Measurements from ENCODE around the gene CIB2. TPM values are rescaled to one million over a fixed set of nuclear protein-coding genes. Genes with fewer than 3 reads are reported as not detected.
"Not testable (repeated sequence)": the region's sequence is repeated elsewhere in the genome, so short reads cannot be mapped to it uniquely, and the experiment has no call there.

CIB2 gene
- total RNA-seq = 1.9 and 7.5 TPM in 2 replicates

DNA sequence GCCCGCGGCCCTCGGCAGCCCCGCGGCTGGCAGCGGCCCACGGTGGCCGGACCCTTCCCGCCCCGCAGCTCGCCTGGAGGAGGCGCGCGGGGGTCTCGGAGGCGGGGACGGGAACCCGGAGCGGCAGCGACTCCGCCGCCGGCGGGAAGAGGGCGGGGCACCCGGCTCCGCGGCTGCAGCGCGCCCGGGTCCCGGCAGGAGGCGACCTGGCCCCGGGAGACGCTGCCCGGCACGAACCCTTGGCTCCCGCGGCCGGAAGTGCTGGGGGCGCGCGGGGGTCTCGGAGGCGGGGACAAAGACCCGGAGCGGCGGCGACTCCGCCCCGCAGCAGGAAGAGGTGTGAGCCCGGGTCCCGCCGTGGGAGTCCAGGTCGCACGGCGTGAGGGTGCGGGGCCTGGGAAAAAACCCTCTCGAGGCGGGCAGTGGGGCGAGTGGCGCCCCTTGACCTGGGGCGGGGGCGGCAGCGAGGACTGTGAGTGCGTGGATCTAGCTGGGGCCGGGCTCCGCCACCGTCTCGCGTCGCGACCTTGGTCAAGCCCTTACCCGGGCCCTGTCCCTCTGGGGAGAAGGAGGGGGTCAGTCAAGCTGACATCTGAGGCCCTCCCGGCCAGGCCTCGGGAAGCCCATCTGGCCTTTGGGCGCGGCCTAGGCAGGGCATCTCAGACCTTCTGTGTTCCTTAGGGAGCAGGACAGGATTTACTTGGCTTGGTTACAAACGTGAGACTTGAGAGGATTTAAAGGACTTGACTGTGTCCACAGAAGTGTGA lies at the start of gene CIB2:
Gene CIB2 (minus strand): TSS at position 151 of the 767 bp plus-strand sequence. CDS start 230 bp downstream, outside the sequence.
- no peak for DNase-seq (ENCODE audit: extremely low read depth, low read depth, low spot score)

DNA sequence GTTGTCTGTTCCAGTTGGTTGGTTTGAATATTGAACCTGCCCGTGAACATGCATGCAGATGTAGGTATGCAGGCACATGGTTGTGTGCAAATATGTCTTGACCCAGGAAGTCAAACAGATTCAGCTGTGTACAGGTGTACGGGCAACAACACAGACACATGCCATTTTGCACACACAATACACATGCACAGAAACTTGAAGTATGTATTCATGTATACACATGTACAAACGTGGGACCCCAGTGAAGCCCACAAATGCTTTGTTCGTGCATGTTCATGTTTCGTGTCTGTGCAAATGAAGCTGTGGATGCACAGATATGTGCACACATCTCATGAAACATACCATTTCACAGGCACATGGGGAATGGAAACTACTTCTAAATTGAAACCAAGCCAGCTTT lies 48.7 kb upstream of the CIB2 start:
- no peak for DNase-seq (ENCODE audit: extremely low read depth, low read depth, low spot score)

DNA sequence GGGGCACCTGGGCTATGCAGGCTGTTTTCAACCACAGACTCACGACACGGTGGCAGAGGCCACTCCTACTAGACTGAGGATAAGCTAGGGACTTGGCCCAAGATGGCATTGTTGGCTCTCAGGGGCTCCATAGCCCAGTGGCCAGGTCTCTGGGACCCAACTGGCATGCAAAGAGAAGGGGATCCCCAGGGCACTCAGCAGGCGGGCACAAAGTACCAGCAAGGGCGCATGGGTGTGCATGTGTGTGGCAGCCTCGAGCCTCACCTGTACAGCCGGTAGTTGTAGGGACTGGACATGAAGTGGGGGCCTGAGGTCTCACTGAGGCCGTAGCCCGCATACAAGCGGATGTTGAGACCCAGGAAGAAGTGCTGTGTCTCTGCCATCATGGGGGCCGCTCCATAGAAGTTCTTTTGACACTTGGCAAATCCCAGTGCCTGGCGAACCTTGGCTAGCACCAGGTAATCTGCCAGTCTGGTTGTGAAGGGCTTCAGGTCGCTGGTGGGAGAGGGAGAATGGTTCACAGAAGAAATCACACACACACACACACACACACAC lies 48.1 kb upstream of the CIB2 start:
- DNase-seq (ENCODE audit: extremely low read depth, low read depth, low spot score) = no peak

DNA sequence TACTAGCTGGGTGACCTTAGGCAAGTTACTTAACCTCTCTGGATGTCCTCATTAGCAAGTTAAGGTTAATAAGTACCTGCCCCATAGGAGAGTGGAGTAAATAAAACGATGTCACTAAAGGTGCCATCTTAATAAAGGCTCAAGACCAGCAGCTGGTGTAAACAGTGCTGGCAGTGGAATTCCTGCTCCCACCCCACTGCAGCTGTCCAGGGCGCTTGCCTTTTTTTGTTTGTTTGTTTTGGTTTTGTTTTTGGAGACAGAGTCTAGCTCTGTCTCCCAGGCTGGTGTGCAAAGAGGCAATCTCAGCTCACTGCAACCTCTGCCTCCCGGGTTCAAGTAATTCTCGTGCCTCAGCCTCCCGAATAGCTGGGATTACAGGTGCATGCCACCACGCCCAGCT lies 46.8 kb upstream of the CIB2 start:
- no peak for DNase-seq (ENCODE audit: extremely low read depth, low read depth, low spot score)

DNA sequence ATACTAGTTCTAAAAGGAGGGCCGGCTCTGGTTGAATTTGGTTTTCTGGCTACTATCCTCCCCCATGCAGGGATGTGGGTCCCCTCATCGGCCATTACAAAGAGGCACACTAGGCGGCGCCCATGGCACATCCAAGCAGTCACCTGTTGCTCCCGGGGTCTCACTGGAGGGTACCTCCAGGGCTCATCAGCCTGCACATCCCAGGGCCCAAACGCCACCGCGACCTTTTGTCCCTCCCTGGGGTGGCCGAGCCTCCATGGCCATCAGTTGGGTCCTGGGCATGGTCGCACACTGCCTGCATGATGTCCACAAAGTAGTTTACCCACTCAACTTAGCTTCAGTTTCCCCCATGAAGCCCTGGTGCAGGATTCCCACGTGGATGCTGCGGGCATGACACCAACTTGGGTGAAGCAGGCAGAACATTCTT lies 46.2 kb upstream of the CIB2 start:
- no peak for DNase-seq (ENCODE audit: extremely low read depth, low read depth, low spot score)

DNA sequence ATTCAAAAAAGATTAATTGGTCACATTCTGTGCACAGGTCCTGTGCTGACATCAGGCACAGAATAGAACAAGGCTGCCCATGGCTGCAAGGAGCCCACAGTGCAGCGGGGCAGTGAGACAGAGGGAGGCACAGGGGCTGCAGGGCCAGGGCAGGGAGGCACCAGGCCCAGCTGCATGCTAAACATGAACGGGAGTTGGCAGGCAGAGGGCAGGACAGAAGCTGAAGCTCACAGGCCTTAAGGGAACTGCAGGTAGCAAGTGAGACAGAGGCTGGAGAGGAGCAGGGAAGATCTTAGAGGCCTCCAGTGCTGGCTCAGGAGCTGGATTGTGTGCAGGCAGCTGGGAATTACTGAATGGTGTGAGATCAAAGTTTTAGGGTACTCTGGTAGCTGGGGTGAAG lies 44.1 kb upstream of the CIB2 start:
- no peak for DNase-seq (ENCODE audit: extremely low read depth, low read depth, low spot score)

DNA sequence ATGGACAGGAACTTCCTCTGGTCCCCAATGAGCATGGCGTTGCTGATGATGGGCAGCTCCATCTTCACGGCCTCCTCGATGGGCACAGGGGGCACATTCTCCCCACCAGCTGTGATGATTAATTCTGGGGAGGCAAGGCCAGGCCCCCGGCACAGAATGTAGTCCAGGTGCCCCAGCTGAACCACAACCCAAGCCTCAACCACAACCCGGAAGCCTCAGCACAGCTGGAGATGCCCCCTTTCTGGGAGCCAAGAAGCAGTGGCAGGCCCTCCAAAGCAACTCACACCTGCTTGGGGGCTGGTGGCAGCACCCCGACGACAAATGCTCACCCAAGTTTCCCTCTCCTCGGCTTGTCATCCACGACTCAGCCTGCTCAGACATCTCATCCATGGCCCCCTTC lies 43.2 kb upstream of the CIB2 start:
- DNase-seq (ENCODE audit: extremely low read depth, low read depth, low spot score) = no peak

DNA sequence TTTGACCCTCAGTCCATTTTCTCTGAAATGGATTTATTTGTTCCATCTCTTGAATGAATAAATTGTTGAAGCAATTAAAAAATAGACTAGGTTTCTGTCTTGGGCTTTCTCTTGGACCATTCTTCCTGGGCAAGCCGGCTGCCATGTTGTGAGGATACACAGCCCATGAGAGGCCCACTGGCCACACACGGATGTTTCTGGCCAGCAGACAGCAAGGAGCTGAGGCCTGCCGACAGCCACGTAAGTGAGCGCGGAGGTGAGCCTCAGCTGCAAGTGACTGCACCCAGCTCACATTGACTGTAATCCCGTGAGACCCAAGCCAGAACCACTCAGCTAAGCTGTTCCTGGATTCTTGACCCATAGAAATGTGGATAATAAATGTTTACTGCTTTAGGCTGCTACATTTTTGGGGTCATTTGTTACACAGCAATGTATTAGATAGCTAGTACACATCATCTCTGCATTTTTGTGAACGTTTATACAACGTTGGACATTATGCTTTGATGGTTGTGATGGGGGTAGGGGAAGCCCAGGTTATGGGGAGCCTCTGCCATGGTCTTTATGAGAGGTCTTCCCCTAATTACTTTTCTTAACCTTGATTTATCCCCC lies 40.7 kb upstream of the CIB2 start:
- DNase-seq (ENCODE audit: extremely low read depth, low read depth, low spot score) = no peak

DNA sequence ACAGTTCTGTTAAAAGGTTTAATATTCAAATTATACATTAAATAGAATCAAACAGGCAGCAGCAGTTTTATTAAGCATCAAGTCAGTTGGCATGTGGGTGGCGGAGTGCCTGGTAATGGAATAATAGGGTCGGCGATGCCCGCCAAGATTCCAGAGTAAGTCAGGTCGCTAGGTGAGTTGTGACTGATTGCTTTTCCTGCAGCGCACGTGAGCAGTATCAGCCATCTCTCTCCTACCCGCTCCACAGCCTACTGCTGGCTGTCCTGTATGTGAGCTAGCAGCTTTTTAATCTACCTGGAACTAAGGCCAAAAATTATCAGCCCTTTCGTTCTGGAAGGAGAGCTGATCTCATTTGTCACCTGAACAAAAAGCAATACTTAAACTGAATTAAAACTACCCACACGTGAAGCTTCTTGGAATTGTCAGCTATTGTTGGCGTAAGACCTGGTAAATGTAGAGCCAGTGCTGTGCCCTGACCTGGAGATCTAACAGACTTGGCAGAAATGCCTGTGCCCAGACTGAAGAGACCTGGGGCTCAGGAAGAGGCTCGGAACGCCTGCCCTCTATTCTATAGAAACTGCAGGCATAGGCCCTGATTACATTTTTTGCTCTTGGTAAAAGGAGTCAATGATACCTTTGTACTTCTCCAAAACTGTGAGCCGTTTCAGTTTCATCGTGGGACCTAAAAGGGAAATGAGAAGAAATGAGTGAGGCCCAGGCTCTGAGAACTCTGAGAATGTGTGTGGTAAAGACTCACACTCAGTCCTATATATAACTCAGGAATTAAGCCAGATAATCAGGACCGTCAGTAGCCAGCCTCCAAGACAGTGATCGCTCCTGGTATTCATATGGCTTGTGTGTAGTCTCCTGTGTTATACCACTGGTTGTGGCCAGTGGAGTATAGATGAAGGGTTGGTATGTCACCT lies 39.9 kb upstream of the CIB2 start:
- DNase-seq (ENCODE audit: extremely low read depth, low read depth, low spot score) = no peak

DNA sequence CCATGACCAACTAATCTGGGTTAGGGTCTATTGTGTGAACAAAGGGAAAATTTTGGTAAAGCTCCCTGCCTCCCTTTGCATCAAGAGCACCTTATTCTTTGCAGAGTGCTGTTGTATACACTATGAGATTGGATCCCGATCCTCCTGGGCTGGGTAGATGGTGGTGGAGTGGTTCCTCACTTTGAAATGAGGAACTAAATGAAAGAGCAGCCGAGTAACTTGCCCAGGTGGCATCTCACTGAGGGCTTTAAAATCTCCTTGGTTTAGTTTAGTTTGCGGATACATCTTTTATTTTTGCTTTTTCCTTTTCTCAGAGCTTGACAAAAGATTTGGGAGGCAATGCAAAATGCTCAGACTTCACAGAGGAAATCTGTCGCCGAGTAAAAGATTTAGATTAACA lies 37.4 kb upstream of the CIB2 start:
- no peak for DNase-seq (ENCODE audit: extremely low read depth, low read depth, low spot score)

DNA sequence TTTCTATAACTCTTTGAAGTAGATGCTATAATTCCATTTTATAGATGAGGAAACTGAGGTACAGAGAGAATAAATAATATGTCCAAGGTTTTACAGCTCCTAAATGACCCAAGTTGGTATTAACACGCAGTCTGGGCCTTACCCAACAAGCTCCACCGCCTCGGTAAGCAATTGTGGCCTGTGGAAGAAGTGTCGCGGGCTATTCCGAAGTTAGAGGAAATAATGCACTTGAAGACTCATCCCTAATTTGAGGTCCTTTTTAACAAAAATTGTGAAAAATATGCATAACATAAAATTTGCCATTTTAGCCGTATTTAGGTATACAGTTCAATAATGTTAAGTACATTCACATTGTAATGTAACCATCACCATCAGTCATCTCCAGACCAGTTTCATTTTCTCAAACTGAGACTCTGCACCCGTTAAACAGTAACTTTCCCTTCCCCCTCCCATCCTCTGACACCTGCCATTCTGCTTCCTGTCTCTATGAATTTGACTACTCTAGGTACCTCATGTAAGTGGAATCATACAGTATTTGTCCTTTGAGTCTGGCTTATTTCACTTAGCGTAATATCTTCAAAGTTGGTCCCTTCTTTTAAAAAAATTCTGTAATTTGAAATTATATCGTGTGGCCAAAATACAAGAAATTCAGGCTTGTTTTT lies 36.1 kb upstream of the CIB2 start:
- no peak for DNase-seq (ENCODE audit: extremely low read depth, low read depth, low spot score)

DNA sequence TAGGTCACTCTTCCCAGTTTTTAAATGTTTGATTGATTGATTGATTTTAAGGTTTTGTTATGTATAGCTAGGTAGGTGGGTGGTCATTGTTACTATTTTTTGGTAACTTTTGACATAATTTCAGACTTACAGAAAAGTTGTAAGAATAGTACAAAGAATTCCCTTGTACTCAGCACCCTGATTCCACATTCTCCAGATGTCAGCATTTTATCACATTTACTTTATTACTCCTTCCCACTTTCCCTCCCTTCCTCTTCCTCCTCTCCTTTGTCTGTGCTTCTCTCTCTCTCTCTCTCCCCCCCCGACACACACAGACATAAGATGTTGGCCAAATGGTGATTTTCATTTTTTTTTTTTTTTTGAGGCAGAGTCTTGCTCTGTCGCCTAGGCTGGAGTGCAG lies 32.8 kb upstream of the CIB2 start:
- no peak for DNase-seq (ENCODE audit: extremely low read depth, low read depth, low spot score)

DNA sequence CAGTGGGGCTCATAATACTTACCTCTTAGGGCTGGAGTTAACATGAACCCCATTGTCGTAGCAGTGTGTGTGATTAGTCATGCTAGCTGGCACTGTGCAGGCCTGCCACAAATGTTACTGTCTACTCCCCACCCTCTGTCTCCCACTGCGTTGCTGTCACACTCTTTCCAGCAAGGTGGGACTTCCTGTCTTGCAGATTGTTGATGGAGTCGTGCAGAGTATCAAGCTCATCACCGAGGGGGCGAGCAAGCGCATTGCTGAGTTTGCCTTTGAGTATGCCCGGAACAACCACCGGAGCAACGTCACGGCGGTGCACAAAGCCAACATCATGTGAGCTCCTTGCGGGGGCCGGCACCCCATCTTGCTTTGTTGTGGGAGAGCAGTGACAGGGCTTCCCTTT lies 30.8 kb upstream of the CIB2 start:
- DNase-seq (ENCODE audit: extremely low read depth, low read depth, low spot score) = no peak

DNA sequence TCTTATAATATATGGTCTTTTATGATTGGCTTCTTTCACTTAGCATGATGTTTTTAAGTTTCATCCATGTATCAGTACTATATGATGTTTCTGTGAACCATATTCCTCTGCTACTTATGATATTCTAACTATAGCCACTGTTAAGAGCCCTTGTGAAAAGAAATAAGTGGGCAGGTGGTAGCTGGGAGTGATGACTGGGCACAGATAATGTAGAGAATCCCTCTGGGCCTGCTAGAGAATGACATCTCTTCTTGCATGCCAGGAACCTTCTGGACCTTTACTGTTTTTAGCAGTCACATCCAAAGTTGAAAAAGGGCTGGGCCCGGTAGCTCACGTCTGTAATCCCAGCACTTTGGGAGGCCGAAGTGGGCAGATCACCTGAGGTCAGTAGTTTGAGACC lies 28.1 kb upstream of the CIB2 start:
- no peak for DNase-seq (ENCODE audit: extremely low read depth, low read depth, low spot score)

DNA sequence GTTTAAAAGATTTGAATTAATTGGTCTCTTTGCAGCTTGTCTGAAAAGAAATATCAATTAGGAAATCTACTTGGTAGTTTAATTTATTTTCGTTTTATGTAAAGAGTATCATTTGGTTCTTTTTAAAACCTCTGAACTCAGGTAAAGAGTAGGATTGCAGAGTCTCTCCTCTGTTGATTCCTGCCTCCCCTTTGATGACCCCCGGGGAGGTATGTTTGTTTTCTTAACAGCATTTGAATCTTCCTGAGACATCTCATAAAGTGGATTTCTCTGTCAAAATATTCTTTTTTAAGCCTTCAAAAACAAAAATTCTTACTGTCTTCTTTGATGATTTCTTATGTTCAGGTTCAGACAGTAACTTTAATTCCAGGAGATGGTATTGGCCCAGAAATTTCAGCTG lies 26.0 kb upstream of the CIB2 start:
- DNase-seq (ENCODE audit: extremely low read depth, low read depth, low spot score) = no peak

DNA sequence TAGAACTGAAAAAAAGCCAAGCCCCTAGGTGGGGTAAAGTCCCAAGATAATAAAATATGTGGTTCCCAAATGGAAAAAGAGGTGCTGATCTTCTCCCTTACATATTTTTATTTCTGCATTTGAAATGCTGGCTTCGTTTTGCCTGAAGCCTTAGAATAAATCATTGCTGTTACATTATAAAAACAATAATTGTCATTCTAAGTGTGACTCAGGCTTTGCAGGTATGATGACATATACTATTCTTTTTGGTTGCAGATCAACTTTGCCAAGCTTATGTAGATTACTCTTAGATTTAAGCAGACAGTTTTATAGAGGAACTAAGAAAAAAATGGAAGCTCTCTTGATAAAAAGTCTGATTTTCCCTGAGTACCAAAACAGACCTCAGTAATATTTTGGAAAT lies 25.4 kb upstream of the CIB2 start:
- no peak for DNase-seq (ENCODE audit: extremely low read depth, low read depth, low spot score)

DNA sequence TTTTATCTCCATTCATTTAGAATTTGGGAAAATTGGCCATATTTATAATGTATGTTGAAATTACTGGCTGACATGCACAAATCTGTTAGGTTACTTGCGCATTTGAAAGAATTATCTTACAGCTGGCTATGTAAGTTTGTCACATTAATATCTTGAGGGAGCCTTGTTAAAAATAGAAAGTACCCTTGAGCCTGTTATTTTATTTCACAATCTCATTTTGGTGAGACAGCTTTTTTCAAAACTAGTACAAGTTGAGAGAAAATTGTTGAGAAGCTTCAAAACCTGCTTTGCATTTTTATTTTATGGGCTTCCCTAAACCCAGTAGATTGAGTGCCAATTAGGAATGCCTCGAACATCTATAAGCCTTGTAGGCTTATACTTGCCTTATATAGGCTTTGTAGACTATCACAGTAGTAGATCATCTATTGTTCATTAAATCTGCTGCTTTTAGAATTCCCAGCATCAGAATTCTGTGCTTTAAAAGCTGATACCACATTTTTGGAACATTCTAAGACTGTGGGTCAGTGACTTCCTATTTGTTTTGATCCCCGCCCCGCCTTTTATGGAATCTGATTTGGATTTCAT lies 24.2 kb upstream of the CIB2 start:
- no peak for DNase-seq (ENCODE audit: extremely low read depth, low read depth, low spot score)

DNA sequence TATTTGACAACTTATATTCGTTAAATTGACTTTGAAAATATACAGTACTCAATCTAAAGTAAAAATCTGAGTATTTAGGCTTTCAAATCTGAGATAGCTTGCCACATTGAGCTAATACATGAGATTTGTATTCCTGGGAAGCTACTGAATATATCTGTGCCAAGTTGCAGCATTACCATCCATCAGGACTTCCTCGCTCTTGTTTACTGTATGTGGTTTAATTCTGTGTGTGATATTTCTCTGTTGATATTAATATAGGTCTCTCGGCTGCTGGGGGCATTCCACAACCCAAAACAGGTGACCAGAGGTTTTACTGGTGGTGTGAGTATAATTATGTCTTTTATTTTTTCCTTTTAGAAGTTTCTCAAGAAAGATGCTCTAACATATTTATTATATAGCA lies 23.7 kb upstream of the CIB2 start:
- DNase-seq (ENCODE audit: extremely low read depth, low read depth, low spot score) = no peak

DNA sequence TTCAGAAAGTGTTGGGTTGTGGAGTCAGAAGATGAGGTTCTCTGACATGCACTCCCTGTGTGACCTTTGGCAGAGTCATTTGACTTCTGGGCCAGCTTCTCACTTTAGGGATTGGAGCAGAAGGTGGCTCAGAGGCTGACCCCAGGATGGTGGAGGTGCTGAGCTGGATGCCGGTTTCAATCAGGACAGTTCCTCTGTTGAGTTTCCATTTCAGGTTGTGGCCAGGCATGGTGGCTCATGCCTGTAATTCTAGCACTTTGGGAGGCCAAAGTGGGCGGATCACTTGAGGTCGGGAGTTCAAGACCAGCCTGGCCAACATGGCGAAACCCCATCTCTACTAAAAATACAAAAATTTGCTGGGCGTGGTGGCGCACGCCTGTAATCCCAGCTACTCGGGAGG lies 19.8 kb upstream of the CIB2 start:
- not testable (repeated sequence) for DNase-seq (ENCODE audit: extremely low read depth, low read depth, low spot score)
